Measurements from ENCODE around the gene ZNF223. TPM values are rescaled to one million over a fixed set of nuclear protein-coding genes. Genes with fewer than 3 reads are reported as not detected.
A peak's percentile ranks its signal among the peaks of the same experiment; 100 is the strongest.

Gene ZNF223
- total RNA-seq, 1 donor from 2014 or later, result 5.8 TPM

DNA sequence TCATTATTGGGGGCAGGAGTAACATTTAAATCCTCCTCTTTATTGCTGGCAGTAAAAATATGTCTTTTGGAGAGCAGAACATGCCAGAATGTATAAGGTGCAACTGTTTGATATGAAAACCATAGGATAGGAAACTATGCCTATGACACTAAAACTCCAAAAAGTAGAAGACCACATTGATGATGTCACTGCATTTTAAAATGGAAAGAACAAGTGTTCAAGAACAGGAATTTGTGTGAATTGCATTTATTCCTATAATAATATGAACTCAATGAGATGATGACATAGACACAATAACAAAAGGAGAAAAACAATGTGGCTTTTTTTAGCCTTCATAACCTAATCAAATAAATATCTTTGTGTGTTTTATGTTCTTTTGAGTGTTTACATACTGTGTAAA is 57.6 kb downstream of the ZNF223 start:
- no peak for FAIRE-seq
- Histone ChIP-seq H3K36me3 (ENCODE audit: control insufficient read depth, insufficient read depth, low read length) (peaks cover 5% of the 10 kb centered on the region), H3K27me3 (ENCODE audit: control insufficient read depth, insufficient read depth, low read length) (no peaks in the 10 kb centered on the region), H3K4me3 (ENCODE audit: low read depth, low read length) (no peak overlapping the region)
- no peak for DNase-seq (ENCODE audit: low read depth)
- no peak for TF ChIP-seq CTCF (IDR thresholded peaks at IDR 0.05; ENCODE audit: insufficient read depth, low read length, severe bottlenecking)

GRCh38 chr19:44111910-44112463 is 60.2 kb downstream of the ZNF223 start:
- H3K4me3 ChIP-seq (ENCODE audit: low read depth, low read length), result peak overlapping the region; percentile 56
- FAIRE-seq, result no peak
- no peak for TF ChIP-seq CTCF (IDR thresholded peaks at IDR 0.05; ENCODE audit: insufficient read depth, low read length, severe bottlenecking)

DNA sequence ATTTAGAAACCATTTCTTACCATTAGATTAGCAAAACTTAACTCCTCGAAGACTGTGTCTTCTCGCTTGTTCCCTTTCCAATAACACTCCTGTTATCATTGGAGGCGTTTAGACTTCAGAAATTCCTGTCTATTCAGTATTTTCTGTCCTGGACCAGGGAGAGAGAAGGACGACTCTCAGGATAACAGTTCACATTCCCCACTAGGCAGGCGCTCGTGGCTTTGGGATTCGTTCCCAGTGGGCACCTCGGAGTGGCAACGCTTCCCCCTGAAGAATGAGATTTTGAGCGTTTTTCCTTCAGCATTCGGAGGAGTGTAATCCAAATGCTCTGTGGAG is 60.9 kb downstream of the ZNF223 start:
- H3K36me3 ChIP-seq (ENCODE audit: control insufficient read depth, insufficient read depth, low read length), result peaks cover 6% of the 10 kb centered on the region
- H3K27me3 ChIP-seq (ENCODE audit: control insufficient read depth, insufficient read depth, low read length), result no peaks in the 10 kb centered on the region
- H3K4me3 ChIP-seq (ENCODE audit: low read depth, low read length), result peak overlapping the region; percentile 56
- DNase-seq (ENCODE audit: low read depth), result no peak
- FAIRE-seq, result no peak
- no peak for TF ChIP-seq CTCF (IDR thresholded peaks at IDR 0.05; ENCODE audit: insufficient read depth, low read length, severe bottlenecking)

More at GRCh38 chr19:44111910-44112463, 60.2 kb downstream of the ZNF223 start:
- DNase-seq (ENCODE audit: low read depth), result peak; percentile 71
- peaks cover 6% of the 10 kb centered on the region for H3K36me3 ChIP-seq (ENCODE audit: control insufficient read depth, insufficient read depth, low read length)
- H3K27me3 ChIP-seq (ENCODE audit: control insufficient read depth, insufficient read depth, low read length), result no peaks in the 10 kb centered on the region

- FAIRE-seq, result no peak
- peak; percentile 97 for DNase-seq (ENCODE audit: low read depth)
- Histone ChIP-seq H3K36me3 (ENCODE audit: control insufficient read depth, insufficient read depth, low read length) (peaks cover 6% of the 10 kb centered on the region), H3K4me3 (ENCODE audit: low read depth, low read length) (peak within 1 kb of the TSS; percentile 56), H3K27me3 (ENCODE audit: control insufficient read depth, insufficient read depth, low read length) (no peaks in the 10 kb centered on the region)
- TF ChIP-seq CTCF (IDR thresholded peaks at IDR 0.05; ENCODE audit: insufficient read depth, low read length, severe bottlenecking), result no peak
Observed at GRCh38 chr19:44113138-44113783, 61.4 kb downstream of the ZNF223 start, which contains the start of gene ZNF225. TSS of gene ZNF225 (plus strand) at chr19:44113399. CDS start at chr19:44115828, 2,429 bp downstream.

DNA sequence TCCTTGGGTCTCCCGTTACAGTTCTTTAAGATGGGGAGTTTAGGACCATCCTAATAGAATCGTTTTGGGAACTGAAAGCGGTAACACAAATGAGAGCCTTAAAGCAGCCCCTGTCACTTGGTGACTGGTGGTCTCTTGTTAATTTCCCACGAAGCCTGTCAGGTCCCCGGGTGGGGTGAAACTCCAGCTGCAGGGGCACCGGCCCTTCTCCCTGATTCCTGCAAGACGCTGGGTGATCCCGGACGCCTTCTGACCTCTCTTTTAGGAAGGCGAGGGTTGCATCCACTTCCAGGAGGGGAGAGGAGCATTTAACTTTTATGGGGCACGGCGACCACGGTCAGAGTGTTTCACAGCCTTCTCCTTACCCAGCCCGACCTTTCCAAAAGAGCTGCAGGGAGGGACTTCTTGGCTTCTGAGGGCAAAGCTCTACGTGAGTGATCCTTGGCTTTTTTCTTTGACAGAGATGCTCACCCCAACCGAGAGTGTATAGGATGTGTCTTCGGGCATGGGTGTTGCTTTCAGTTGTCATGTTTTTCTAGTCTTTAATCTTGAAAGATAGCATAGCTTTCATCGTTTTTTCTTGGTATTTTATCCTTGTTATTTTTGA is 62.1 kb downstream of the ZNF223 start:
- no peak for FAIRE-seq
- H3K27me3 ChIP-seq (ENCODE audit: control insufficient read depth, insufficient read depth, low read length), result no peaks in the 10 kb centered on the region
- H3K36me3 ChIP-seq (ENCODE audit: control insufficient read depth, insufficient read depth, low read length), result peaks cover 8% of the 10 kb centered on the region
- peak; percentile 1 for DNase-seq (ENCODE audit: low read depth)
- peak overlapping the region; percentile 56 for H3K4me3 ChIP-seq (ENCODE audit: low read depth, low read length)
- no peak for TF ChIP-seq CTCF (IDR thresholded peaks at IDR 0.05; ENCODE audit: insufficient read depth, low read length, severe bottlenecking)

Other genes with a start within 250 kb of the ZNF223 start
- gene LYPD5, start 249.6 kb upstream of the ZNF223 start, total RNA-seq, result 0.38 and 0.53 TPM in 2 replicates
- gene ZNF283, start 224.7 kb upstream of the ZNF223 start, total RNA-seq, result 9.1 and 12.4 TPM in 2 replicates
- 1.3 and 2.0 TPM in 2 replicates for gene ZNF404, start 168.1 kb upstream of the ZNF223 start, total RNA-seq
- gene ZNF45, start 116.8 kb upstream of the ZNF223 start, total RNA-seq, result 11.8 and 13.7 TPM in 2 replicates
- 4.7 and 6.1 TPM in 2 replicates for gene ZNF221, start 100.8 kb upstream of the ZNF223 start, total RNA-seq
- gene ZNF155, start 67.8 kb upstream of the ZNF223 start, total RNA-seq, result 8.6 and 9.7 TPM in 2 replicates
- 3.9 and 4.0 TPM in 2 replicates for gene ZNF230, start 49.1 kb upstream of the ZNF223 start, total RNA-seq
- gene ZNF222, start 26.7 kb upstream of the ZNF223 start, total RNA-seq, result 8.2 and 8.7 TPM in 2 replicates
- 2.3 and 2.4 TPM in 2 replicates for gene ZNF284, start 20.1 kb downstream of the ZNF223 start, total RNA-seq
- gene ZNF224, start 42.3 kb downstream of the ZNF223 start, total RNA-seq, result 24.5 and 27.0 TPM in 2 replicates
- gene ZNF225, start 61.4 kb downstream of the ZNF223 start, total RNA-seq, result 4.2 TPM in 2 replicates
- 6.9 and 9.0 TPM in 2 replicates for gene ZNF234, start 89.5 kb downstream of the ZNF223 start, total RNA-seq
- gene ZNF226, start 113.1 kb downstream of the ZNF223 start, total RNA-seq, result 14.0 and 16.5 TPM in 2 replicates
- 13.8 and 15.8 TPM in 2 replicates for gene ZNF227, start 160.5 kb downstream of the ZNF223 start, total RNA-seq
- gene ZNF233, start 207.8 kb downstream of the ZNF223 start, total RNA-seq, result under 0.01 and 0.38 TPM in 2 replicates